Neural cell (in vitro differentiated cells): ENCODE measurements around the gene NSUN6. TPM values are rescaled to one million over a fixed set of nuclear protein-coding genes. Genes with fewer than 3 reads are reported as not detected.

Experiments
- H2AFZ ChIP-seq: fragments of 200-600, 300-800 bp; sonication (generic), shearing (Covaris generic); 2 replicates; pipeline ENCODE4 v1.6.0; 2014; ENCODE audit warnings: low read depth, mild to moderate bottlenecking, antibody characterized with exemption, low read length, moderate library complexity
- H3F3A ChIP-seq: fragments of 200-600 bp; shearing (Covaris generic); 2 replicates; pipeline ENCODE4 v1.6.1; 2016; ENCODE audit warnings: mild to moderate bottlenecking, moderate library complexity, mixed read lengths, antibody characterized with exemption, low read length; ENCODE audit not compliant: insufficient read depth, poor library complexity, severe bottlenecking
- H3K27ac ChIP-seq: fragments of 200-600, 300-800 bp; sonication (generic), shearing (Covaris generic); 2 replicates; pipeline ENCODE4 v1.5.1; 2014; ENCODE audit warnings: mild to moderate bottlenecking, low read length, moderate library complexity
- H3K27me3 ChIP-seq: fragments of 300-800, 200-600 bp; sonication (generic), shearing (Covaris generic); 2 replicates; pipeline ENCODE4 v1.6.0; 2014; ENCODE audit warnings: mild to moderate bottlenecking, low read depth, low read length, moderate library complexity; ENCODE audit not compliant: insufficient read depth
- H3K36me3 ChIP-seq: fragments of 300-800, 200-600 bp; sonication (generic), shearing (Covaris generic); 2 replicates; pipeline ENCODE4 v1.5.1; 2014; ENCODE audit warnings: mild to moderate bottlenecking, antibody characterized with exemption, low read length, moderate library complexity; ENCODE audit not compliant: insufficient read depth
- H3K4me2 ChIP-seq: fragments of 300-800, 200-600 bp; sonication (generic), shearing (Covaris generic); 2 replicates; pipeline ENCODE4 v1.6.0; 2014; ENCODE audit warnings: mild to moderate bottlenecking, low read length
- H3K4me3 ChIP-seq: fragments of 300-800, 200-600 bp; sonication (generic), shearing (Covaris generic); 2 replicates; pipeline ENCODE4 v1.5.1; 2014; ENCODE audit warnings: mild to moderate bottlenecking, low read length, moderate library complexity
- H3K79me2 ChIP-seq: fragments of 200-600 bp; shearing (Covaris generic); replicated peaks from 2 replicates; pipeline ENCODE4 v1.6.0; 2014; ENCODE audit warnings: mild to moderate bottlenecking, low read length, moderate library complexity; ENCODE audit not compliant: insufficient read depth
- H3K9ac ChIP-seq: fragments of 300-800, 200-600 bp; sonication (generic), shearing (Covaris generic); 2 replicates; pipeline ENCODE4 v1.6.1; 2016; ENCODE audit warnings: mild to moderate bottlenecking, low read length, mixed read lengths
- H3K9me2 ChIP-seq: fragments of 200-600 bp; shearing (Covaris generic); 2 replicates; pipeline ENCODE4 v1.6.1; 2016; ENCODE audit warnings: mild to moderate bottlenecking, low read length, mixed read lengths; ENCODE audit not compliant: insufficient read depth
- H3K9me3 ChIP-seq: fragments of 200-600, 300-800 bp; sonication (generic), shearing (Covaris generic); 2 replicates; pipeline ENCODE4 v1.6.1; 2016; ENCODE audit warnings: mild to moderate bottlenecking, mixed run types, low read length, moderate library complexity, mixed read lengths
- H4K20me1 ChIP-seq: fragments of 200-600 bp; shearing (Covaris generic); 2 replicates; pipeline ENCODE4 v1.6.1; 2016; ENCODE audit warnings: mild to moderate bottlenecking, mixed run types; ENCODE audit not compliant: insufficient read depth
- CTCF ChIP-seq: fragments of 450-650 bp; IDR thresholded peaks from 2 replicates; pipeline ENCODE4 v1.5.1; 2014; ENCODE audit warnings: antibody characterized with exemption, mild to moderate bottlenecking, moderate library complexity; ENCODE audit not compliant: poor library complexity, severe bottlenecking
- EP300 ChIP-seq: fragments of 450-650 bp; conservative IDR thresholded peaks from 2 replicates; pipeline ENCODE4 v1.6.1; 2014; ENCODE audit warnings: antibody characterized with exemption, mild to moderate bottlenecking, moderate library complexity; ENCODE audit not compliant: poor library complexity, severe bottlenecking
- EZH2 ChIP-seq: fragments of 200-600, 300-800 bp; shearing (Covaris generic), sonication (generic); IDR thresholded peaks from 2 replicates; pipeline ENCODE4 v1.6.1; 2014; ENCODE audit warnings: antibody characterized with exemption, low read length, borderline replicate concordance, mild to moderate bottlenecking; ENCODE audit not compliant: insufficient read depth, poor library complexity, severe bottlenecking
- MXI1 ChIP-seq: fragments of 450-650 bp; conservative IDR thresholded peaks from 2 replicates; pipeline ENCODE4 v1.6.1; 2014; ENCODE audit warnings: antibody characterized with exemption, mild to moderate bottlenecking; ENCODE audit not compliant: poor library complexity, severe bottlenecking
- POLR2AphosphoS5 ChIP-seq: IDR thresholded peaks from 2 replicates; pipeline ENCODE4 v1.6.1; 2012
- REST ChIP-seq: IDR thresholded peaks from 2 replicates; pipeline ENCODE4 v1.6.1; 2012; ENCODE audit warnings: borderline replicate concordance
- SMC3 ChIP-seq: fragments of 450-650 bp; conservative IDR thresholded peaks from 2 replicates; pipeline ENCODE4 v1.6.1; 2014; ENCODE audit warnings: antibody characterized with exemption, mild to moderate bottlenecking, moderate library complexity; ENCODE audit not compliant: poor library complexity
- TAF1 ChIP-seq: IDR thresholded peaks from 2 replicates; pipeline ENCODE4 v1.6.1; 2012; ENCODE audit warnings: low read depth
- polyA plus RNA-seq: library from polyadenylated mRNA; depleted of rRNA; stranded (reverse); fragments of >200 nt; gene quantifications from 2 replicates; pipeline ENCODE4 v1.2.3, GENCODE V29; 2014

The NSUN6 gene
- polyA plus RNA-seq, 1 donor from 2014 or later = 74.6 TPM

GRCh38 chr10:18551473-18551872 lies 99.9 kb downstream of the NSUN6 start:
- Histone ChIP-seq H3K36me3 (no peaks in the 10 kb centered on the region), H3K4me3 (no peak overlapping the region), H3K9me3 (peaks cover 4% of the 10 kb centered on the region), H3F3A (peaks cover 6% of the 10 kb centered on the region), H3K9ac (no peak overlapping the region), H3K27me3 (no peaks in the 10 kb centered on the region), H3K9me2 (no peaks in the 10 kb centered on the region), H3K79me2 (no peaks in the 10 kb centered on the region), H2AFZ (no peak overlapping the region), H4K20me1 (no peaks in the 10 kb centered on the region), H3K27ac (no peak overlapping the region), H3K4me2 (no peak overlapping the region)
- TF ChIP-seq EP300 = no peak
- no peak for TF ChIP-seq CTCF

- Histone ChIP-seq H3K27me3 (no peaks in the 10 kb centered on the region), H3K9me3 (no peaks in the 10 kb centered on the region), H3K36me3 (no peaks in the 10 kb centered on the region), H3F3A (peaks cover 6% of the 10 kb centered on the region), H3K79me2 (no peaks in the 10 kb centered on the region), H3K4me2 (no peak overlapping the region), H3K9ac (no peak overlapping the region), H3K27ac (no peak overlapping the region), H3K9me2 (no peaks in the 10 kb centered on the region), H3K4me3 (no peak overlapping the region), H2AFZ (no peak overlapping the region), H4K20me1 (no peaks in the 10 kb centered on the region)
- no peak for TF ChIP-seq CTCF
- no peak for TF ChIP-seq MXI1
- TF ChIP-seq EP300 = no peak
- no peak for TF ChIP-seq REST
- no peak for TF ChIP-seq TAF1
- no peak for TF ChIP-seq EZH2
- no peak for TF ChIP-seq POLR2AphosphoS5
- no peak for TF ChIP-seq SMC3
Observed at GRCh38 chr10:18549105-18549504, 102.3 kb downstream of the NSUN6 start.
